ENCODE data around the gene AIF1.

DNA sequence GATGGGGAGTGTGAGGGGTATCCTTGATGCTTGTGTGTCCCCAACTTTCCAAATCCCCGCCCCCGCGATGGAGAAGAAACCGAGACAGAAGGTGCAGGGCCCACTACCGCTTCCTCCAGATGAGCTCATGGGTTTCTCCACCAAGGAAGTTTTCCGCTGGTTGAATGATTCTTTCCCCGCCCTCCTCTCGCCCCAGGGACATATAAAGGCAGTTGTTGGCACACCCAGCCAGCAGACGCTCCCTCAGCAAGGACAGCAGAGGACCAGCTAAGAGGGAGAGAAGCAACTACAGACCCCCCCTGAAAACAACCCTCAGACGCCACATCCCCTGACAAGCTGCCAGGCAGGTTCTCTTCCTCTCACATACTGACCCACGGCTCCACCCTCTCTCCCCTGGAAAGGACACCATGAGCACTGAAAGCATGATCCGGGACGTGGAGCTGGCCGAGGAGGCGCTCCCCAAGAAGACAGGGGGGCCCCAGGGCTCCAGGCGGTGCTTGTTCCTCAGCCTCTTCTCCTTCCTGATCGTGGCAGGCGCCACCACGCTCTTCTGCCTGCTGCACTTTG, 39.6 kb upstream of the AIF1 start, which contains the start of gene TNF:
- TF ChIP-seq YY1 (IDR thresholded peaks at IDR 0.05; ENCODE audit: insufficient read depth, insufficient read length) (no peak), ZNF274 (IDR thresholded peaks at IDR 0.05; ENCODE audit: low read depth, low read length) (no peak), SUZ12 (IDR thresholded peaks at IDR 0.05; ENCODE audit: extremely low read depth, insufficient read depth, insufficient read length) (no peak)

All from NT2/D1 (cell line).